VCaP (cell line): ENCODE data around the gene CCDC59.

Source experiments
- H3K27ac ChIP-seq: fragments of 450-650 bp; 2 replicates; pipeline ENCODE4 v1.5.1; 2017
- TF ChIP-seq, protein P1 (sequence below): fragments of 450-650 bp; conservative IDR thresholded peaks from 2 replicates; pipeline ENCODE4 v1.5.1; 2017; ENCODE audit warnings: mild to moderate bottlenecking, moderate library complexity

Gene CCDC59

GRCh38 chr12:82314406-82314892 lies 43.7 kb downstream of the CCDC59 start:
- H3K27ac ChIP-seq, result no peak overlapping the region
- TF ChIP-seq, protein P1, sequence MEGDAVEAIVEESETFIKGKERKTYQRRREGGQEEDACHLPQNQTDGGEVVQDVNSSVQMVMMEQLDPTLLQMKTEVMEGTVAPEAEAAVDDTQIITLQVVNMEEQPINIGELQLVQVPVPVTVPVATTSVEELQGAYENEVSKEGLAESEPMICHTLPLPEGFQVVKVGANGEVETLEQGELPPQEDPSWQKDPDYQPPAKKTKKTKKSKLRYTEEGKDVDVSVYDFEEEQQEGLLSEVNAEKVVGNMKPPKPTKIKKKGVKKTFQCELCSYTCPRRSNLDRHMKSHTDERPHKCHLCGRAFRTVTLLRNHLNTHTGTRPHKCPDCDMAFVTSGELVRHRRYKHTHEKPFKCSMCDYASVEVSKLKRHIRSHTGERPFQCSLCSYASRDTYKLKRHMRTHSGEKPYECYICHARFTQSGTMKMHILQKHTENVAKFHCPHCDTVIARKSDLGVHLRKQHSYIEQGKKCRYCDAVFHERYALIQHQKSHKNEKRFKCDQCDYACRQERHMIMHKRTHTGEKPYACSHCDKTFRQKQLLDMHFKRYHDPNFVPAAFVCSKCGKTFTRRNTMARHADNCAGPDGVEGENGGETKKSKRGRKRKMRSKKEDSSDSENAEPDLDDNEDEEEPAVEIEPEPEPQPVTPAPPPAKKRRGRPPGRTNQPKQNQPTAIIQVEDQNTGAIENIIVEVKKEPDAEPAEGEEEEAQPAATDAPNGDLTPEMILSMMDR, result no peak
